HG02798 (cell line): ENCODE measurements around the gene DOCK11.
"Not testable (repeated sequence)": the region's sequence is repeated elsewhere in the genome, so short reads cannot be mapped to it uniquely, and the experiment has no call there.

Experiments
- ATAC-seq: cut with Tn5 transposase; IDR thresholded peaks from one replicate; pipeline ENCODE4 v1.9.1; 2021; ENCODE audit warnings: mild to moderate bottlenecking; ENCODE audit not compliant: unreplicated experiment, poor library complexity

DOCK11 gene

GRCh38 chrX:118495061-118495921, at the start of gene DOCK11:
TSS of gene DOCK11 (plus strand) at chrX:118495815. CDS start at chrX:118495972, 157 bp downstream.
- peak; percentile 77 for ATAC-seq

GRCh38 chrX:118448273-118448783, 47.3 kb upstream of the DOCK11 start:
- no peak for ATAC-seq

GRCh38 chrX:118455013-118455412, 40.6 kb upstream of the DOCK11 start:
- no peak for ATAC-seq

GRCh38 chrX:118459494-118459893, 36.1 kb upstream of the DOCK11 start:
- ATAC-seq, result no peak

GRCh38 chrX:118464501-118464900, 31.1 kb upstream of the DOCK11 start:
- ATAC-seq, result no peak

- no peak for ATAC-seq
Measured at GRCh38 chrX:118468122-118468521, 27.5 kb upstream of the DOCK11 start.

GRCh38 chrX:118470721-118471347, 24.8 kb upstream of the DOCK11 start:
- not testable (repeated sequence) for ATAC-seq

- ATAC-seq, result no peak
Measured at GRCh38 chrX:118474586-118474985, 21.0 kb upstream of the DOCK11 start.

- no peak for ATAC-seq
Measured at GRCh38 chrX:118475903-118476302, 19.7 kb upstream of the DOCK11 start.

GRCh38 chrX:118480172-118480571, 15.4 kb upstream of the DOCK11 start:
- no peak for ATAC-seq

GRCh38 chrX:118482384-118482783, 13.2 kb upstream of the DOCK11 start:
- not testable (repeated sequence) for ATAC-seq

GRCh38 chrX:118484216-118484903, 11.3 kb upstream of the DOCK11 start:
- ATAC-seq, result no peak

- not testable (repeated sequence) for ATAC-seq
Measured at GRCh38 chrX:118486693-118487092, 8.9 kb upstream of the DOCK11 start.

- no peak for ATAC-seq
Measured at GRCh38 chrX:118493016-118493415, 2.6 kb upstream of the DOCK11 start.

- ATAC-seq, result no peak
Measured at GRCh38 chrX:118493653-118494297, 1.8 kb upstream of the DOCK11 start.

- ATAC-seq, result peak; percentile 62
Measured at GRCh38 chrX:118495958-118496762, 545 bp downstream of the DOCK11 start.

- peak; percentile 7 for ATAC-seq
Measured at GRCh38 chrX:118496763-118497079, 1.1 kb downstream of the DOCK11 start.

GRCh38 chrX:118497180-118497818, 1.7 kb downstream of the DOCK11 start:
- ATAC-seq, result no peak

GRCh38 chrX:118498351-118498750, 2.7 kb downstream of the DOCK11 start:
- no peak for ATAC-seq
